ENCODE data around the gene SLCO4A1.

SLCO4A1 gene

DNA sequence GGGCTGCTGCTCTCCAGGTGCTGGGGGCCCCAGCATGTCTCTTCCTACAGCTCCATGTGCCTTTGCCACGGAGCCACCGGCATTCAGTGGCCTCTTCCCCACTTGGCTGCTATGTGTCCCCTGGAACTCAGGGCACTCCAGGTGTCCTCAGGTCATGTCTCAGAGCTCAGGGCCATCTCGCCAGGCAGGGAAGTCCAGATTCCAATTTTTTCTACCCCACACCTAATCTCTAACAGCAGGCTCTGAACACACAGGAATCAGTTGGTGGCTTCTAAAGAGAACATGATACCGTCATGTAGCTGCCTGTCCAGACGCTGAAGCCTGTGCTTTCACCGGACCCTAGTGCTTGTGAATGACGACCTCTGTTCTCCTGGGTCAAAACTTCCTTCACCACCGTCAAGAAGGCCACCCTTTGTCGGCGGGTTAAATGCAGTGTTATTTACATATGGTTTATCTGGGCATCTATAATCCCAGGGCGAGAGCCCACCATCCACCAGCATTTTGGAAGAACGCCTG lies 4.2 kb upstream of the SLCO4A1 start:
- no peak for DNase-seq

DNA sequence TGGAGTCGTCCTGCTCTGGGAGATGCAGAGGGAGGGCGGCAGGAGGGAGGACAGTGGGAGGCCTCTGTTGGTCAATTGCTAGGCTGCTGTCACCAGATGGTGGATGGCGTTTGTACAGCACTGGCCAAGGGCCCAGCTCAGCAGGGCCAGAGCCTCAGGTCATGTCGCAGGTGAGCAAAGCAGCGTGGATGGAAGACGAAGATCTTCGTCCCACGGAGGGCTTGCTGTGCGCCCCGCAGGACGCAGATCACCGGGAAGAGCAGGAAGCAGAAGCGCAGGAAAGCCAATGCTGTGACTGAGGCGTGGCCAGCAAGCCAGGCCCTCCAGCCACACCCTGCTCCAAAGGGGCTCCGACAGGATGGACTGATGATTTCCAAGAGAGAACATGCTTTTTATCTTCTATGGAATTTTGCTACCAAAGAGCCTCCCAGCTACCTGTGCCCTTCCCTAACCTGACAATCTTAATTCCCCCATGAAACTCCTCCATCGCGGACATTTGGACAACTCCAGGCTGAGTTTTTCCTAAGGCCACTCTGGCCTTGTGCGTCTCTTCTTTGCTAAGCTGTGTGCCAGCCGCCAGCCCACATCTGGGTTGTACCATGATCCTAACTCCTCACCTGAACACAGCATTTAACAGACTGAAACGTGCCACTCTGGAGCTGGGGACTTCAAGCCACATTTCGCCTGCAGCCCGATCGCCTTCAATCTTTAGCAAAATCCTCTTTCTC lies 3.5 kb upstream of the SLCO4A1 start:
- DNase-seq = no peak

DNA sequence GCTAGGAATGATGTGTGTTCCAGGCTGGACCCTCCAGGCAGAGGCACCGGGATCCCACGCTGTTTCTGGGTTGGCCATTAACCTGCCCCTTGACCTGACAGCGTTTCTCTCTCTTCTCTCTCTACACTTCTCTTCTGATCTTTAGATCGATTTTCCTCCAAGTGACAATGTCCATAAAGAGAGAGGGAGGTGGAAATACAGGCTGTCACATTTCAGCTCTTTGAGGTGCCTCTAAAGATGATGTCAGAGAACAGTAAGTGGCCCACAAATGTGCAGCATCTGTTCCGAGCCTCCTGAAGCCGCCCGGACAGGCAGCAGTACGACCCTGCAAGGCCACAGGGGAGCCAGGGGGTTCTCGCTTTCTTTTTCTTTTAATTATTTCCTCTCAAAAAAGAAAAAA lies 2.5 kb upstream of the SLCO4A1 start:
- DNase-seq = no peak

DNA sequence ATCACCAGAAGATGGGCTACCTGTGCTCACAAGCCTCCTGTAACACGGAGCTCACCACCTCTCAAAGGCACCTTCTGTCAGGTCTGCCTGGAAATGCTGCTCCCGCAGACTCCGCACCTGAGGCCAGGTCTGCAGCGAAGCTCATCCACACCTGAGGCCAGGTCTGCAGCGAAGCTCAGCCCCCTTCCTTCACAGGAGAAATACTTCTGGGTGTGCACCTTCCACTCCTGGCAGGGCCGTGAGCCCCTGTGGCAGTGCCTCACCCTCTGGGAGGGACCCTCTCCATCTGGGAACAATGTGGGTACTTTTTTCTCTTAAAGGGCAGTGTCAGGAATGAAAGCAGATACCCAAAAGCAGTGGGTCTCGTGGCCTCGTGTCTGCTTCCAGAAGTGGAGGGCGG lies 1.4 kb upstream of the SLCO4A1 start:
- DNase-seq = no peak

DNA sequence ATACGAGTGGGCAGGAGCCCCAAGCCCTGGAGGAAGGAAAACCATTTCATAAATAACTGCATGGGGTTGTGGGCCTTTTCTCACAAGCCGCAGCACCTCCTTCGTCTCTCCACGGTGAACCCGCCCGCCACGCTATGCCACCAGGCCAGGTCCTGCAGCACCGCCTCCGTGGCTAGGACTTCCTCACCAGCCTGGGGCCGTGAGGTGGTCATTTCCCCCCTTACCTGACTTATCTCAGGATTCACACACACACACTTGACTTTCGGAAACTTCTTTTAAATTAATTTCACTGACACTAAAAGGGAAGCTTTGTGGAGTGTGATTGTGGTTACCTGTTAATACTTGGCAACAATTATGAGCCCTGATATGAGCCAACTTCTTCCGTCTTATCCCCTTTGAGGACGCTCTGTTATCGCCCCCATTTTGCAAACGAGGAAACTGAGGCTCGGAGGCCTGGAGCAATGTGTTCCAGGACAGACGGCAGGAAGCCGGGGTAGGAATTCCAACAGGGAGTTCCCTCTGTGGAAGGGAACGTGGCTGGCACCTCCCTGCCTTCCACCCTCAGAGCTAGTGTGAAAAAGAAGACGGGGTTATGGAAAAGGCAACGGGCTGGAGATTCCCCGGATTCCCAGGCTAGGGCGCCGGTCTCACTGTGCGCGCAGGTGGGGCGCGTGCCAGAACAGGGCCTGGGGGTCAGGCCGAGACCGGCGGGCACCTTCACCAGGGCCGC lies 817 bp upstream of the SLCO4A1 start:
- DNase-seq = no peak

DNA sequence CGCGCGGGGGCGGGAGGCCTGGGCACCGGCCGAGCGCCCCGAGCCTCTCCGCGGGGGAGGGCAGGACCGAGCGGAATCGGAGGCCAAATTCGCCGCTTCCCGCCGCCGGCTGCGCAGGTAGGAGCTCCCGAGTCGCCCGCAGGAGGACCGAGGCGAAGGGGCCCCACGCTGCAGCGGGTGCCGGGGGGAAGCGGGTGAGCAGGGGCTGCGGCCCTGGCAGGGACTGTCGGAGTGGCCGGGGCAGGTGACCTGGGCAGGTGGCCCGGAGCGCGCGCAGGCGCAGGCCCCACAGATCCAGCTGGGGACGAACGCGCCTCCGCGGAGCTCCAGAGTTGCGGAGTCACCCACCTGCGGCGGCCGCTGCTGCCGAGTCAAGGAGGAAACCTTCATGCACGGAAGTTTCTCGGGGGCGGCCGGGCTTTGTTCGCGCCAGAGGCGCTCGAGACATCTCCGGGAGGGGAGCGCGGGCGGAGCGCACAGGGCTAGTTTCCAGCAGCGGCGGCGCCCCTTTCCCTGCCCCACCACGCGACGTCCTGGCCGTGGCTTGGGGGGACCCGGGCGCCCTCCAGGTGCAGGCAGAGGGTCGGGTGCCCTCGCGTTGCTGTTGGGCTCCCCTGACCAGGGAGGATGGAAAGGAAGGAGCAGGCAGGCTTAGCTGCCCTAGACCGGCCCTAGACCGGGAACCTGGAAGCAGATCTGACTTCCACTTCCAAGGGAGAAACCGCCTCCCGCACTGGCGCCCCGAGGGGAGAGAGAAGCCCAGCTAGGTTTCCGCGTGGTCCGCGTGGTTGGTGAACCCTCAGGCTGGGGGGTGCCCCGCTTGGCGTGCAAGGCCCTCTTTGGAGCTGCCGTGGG lies 590 bp downstream of the SLCO4A1 start:
- no peak for DNase-seq

DNA sequence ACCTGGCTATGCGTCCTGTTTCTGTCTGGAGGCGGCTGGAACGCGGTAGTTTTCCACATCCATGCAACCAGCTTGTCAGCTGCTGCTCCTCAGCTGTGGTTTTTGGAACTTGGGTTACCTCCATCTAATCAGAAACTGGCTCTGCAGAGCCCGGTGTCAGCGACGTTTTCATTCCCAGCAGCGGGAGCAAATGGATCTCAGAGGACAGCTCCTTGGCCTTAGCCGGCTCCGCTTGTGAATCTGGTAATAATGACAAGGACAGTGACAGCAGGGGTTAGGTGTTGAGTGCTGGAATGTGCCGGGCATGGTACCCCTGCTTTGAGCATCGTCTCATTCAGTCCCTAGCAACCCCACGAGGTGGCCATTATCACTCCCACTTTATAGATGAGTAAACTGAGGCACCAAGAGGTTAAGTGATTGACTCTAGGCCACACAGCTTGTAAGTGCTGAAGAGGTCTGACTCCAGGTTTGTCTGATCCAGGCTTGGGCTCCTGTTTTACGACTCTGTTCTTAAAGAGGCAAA lies 1.3 kb downstream of the SLCO4A1 start:
- DNase-seq = no peak

DNA sequence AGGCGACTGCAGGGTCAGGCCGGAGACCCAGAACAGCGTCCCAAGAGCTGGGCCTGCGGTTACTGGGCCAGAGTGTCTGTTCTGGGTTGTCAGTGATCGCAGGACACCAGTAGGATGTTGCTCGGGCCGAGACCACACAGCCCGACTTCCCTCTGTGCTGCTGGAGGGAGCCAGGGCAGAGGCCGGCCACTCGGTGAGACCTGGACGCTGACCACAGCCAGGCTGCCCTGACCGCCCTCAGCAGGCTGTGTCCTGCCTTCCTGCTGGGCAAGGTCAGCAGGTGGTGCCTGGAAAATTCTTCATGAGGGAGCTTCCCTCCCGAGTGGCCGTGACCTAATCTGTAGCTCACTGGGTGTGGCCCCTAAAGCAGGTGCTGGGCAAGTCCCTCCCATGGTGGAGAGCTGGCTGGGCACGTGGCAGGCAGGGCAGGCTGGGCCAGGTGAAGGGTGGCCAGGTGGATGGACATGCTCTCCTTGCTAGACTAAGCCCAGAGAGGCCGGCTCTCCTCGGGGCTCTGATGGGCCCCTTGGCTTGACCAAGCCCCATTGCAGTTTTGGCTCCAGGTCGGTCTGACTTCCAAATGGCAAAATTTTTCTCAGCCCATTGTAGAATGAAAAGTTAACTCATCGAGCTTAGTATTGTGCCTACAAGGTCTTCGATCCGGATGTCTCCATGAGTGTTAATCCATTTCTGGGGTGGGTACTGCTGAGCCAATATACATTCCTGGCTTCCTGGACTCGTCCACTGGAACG lies 1.9 kb downstream of the SLCO4A1 start:
- DNase-seq = no peak

DNA sequence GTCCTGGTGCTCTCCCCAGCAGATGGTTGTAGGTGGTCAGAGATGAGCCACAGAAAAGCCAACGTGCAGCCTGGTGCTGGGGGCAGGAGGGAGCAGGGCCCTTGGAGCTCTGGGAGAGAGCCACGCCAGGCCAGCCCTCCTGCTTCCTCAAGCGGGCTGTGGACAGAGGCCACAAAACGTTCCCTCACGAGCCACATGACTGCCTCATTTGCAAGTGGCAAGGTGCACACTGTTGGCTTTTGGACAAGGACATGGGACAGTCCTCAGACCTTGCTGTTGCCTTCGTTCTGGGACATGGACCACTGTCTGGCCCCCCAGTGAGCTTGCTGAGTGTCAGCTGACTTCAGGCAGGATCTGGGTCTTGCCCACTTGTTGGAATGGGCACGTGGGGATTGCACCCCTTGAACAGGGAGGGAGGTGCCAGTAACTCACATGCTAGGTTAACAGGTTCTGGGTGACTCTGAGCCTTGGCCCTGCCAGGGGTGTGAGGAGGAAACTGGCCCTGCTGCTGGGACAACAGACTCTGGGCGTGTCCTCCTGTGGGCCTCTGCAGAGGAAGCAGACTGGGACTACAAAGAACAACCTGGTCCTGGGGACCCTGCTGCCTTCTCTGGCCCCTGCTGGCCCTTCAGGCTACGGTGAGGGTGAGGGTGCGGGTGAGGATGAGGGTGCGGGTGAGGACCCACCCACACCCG lies 2.6 kb downstream of the SLCO4A1 start:
- DNase-seq = no peak

DNA sequence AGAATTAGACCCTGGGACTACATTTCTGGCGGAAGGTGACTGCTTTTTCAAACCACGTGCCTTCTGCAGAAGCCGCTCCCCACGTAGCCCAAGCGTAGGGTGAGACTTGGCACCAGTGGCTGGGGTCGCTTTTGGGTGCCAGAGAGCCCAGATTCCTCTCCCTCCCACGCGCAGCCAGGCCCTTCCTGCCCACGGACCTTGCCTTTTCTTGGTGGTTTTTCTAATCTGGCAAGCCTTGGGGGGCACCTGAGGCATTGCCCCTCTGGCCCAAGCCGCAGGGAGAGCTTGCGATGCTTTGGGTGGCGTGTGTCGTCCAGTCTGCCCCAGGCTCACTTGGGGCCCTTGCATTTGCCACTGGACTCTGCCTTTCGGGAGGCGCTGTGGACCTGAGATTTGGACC lies 3.3 kb downstream of the SLCO4A1 start:
- DNase-seq = no peak

DNA sequence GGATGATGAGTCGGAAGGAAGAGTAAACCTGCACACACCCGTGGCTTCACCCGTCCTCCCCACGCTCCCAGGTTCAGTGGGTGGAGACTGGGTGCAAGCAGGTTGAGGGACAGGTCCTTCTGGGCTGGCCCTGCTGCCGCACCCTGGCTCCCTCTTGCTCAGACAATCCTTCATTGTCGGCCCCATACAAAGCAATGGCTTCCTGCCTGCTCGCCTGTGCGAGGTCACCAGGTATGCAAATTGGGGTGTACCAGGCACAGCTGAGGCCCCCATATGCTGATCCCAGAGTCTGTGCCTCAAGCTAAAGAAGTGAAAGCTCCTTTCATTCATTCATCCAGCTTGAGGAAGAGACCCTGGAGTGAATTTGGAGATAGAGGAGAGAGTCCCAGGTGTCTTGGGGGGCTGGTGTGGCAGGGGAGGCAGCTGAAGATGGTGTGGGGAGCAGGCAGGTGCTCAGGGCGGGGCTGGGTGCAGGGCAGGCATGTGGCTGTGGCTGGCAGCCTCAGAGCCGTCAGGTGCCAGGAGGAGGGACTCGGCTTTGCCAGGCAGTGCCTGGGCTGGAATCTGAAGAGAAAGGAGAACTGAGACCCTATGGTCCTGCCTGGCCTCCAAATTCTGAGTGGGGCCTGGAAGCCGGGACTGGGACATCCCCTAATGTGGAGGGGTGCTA lies 4.7 kb downstream of the SLCO4A1 start:
- no peak for DNase-seq

DNA sequence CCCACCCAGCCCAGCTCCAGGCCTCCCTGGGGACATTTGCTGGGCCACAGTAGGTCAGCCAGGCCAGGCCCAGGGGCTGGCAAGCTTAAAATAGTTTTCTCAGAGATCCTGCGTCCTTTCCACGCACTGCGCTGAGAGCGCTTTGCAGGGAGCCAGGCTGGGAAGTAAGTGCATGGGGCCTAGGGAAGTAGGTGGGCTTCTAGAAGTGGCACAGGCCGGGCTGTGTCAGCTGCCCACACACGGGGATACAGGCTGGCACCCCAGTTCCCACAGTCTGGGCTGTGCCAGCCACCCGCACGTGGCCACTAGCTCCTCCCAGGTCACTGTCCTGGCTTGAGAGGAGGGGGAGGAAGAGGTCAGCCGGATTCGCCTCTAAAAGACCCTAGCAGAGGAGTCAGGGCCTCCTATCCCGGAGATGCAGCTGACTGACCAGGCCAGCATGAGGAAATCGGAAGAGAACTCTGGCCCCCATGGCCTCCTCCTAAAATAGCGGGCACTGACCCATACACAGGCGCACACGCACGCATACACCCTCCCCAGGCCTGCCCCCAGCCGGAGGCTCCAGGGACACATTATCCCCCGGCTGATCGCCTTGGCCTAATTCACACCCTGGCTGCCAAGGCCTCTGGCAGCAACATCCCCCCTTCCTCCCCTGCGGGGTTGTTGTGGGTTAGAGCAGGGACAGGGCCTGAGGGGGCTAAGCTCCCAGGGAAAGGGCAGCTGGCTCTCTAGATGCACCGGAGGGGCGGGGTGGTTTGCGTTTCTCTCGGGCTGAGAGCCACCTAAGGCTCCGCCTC lies 5.4 kb downstream of the SLCO4A1 start:
- DNase-seq = no peak

DNA sequence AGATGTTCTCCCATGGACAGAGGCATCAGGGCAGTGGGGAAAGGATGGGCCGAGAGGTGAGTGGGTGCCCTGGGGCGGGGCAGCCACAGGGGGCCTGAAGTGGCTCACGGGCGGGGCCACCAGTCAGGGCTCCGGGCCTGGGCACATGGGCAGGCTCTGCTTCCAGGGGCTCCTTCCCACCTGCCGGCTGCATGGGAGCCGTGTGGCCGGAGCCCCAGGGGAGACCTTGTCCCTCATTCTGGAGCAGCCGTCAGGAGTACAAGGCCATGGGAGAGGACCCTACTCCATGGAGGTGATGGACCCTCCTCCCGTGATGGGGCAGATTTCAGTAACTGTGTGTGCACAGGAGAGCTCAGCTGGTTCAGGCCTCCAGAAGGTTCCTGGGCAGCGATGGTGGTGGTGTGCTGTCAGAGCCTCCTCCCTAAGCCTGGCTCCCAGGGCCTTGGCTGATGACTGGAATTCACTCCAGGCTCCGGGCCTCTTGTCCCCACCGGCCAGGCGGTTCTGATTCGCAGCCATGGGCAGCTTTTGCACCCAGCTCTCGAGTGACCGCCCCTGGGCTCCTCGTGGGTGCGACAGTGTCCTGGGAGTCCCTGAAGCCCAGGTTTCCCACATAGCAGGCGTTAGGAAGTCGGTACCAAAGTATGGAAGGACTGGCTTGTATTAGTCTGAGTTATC lies 6.2 kb downstream of the SLCO4A1 start:
- DNase-seq = no peak

DNA sequence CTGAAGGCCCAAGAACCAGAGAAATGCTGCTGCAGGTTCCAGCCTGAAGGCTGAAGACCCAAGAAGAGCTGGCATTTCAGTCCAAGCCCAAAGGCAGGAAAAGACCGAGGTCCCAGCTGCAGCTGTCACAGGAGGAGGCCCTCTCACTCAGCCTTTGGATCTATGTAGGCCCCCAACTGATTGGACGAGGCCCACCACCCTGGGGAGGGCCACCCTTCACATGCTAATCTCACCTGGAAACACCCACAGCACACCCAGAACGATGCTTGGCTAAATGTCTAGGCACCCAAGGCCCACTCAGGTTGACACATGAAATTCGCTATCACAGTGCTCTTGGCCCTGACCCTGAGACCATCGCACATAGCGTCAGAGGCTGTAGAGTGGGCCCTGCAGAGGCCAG lies 6.8 kb downstream of the SLCO4A1 start:
- DNase-seq = no peak

DNA sequence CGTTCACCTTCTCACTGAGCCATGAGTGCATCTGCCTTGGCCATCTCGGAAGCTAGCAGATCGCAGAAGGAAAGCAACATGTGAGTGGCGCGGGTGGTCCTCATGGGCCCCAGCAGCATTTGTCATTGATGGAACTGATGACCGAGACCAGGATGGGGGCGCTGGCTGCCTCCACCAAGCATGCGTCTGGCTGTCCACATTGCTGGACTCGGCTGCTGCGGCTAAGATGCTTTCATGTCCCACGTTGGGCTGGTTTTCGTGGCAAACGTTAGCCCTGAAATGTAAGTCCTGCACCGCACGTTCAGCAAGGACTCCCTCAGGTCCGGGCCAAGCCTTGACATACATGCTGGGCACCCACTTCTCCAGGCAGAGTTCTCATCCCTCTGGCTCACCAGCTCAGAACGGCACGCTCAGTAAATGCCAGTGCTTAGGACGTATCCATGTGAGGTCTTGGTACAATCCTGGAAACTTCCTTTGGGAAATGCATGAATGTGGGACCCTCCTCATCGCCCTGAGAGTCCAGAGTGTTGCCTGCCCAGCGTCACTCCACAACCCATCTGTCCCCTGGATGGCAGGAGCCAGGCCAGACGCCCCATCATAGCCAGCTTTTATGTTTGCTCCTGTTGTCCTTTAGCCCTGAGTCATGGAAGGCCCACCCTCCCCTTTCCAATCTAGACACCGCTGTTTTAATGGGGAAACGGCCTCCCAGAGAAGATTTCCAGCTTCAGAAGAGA lies 8.4 kb downstream of the SLCO4A1 start:
- DNase-seq = no peak

DNA sequence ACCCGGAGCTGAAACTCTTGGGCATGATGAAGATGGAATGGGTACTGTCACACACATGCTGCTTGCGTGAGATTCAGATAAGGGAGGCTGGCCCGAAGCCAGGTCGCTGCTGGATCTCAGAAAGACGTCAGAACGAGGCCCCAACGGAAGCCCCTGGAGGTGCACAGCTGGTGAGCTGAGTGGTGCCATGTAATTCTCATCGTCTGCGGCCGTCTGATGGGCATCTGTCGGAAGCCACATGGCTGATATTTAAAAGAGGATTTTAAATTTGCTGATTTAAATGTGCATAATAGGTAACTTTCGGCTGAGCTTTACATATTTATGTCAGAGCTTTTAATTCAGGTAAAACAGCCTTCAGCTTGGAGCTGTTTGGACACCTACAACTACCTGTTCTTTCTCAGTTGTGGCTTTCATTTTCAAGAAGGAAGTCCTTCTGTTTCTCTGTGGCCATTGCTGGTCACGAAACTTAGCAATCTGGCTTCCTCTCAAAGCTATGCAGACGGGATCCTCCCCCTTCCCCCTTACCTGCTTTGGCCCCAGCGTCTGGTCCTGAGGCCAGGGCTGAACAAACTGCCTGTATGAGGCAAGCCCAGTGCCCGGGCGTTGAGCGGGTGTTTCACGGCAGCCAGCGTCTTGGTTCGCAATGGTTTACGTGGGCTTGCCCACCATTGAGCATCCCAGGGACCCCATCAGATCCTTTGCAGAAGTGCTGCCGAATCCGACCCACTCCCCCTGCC lies 9.2 kb downstream of the SLCO4A1 start:
- DNase-seq = no peak

DNA sequence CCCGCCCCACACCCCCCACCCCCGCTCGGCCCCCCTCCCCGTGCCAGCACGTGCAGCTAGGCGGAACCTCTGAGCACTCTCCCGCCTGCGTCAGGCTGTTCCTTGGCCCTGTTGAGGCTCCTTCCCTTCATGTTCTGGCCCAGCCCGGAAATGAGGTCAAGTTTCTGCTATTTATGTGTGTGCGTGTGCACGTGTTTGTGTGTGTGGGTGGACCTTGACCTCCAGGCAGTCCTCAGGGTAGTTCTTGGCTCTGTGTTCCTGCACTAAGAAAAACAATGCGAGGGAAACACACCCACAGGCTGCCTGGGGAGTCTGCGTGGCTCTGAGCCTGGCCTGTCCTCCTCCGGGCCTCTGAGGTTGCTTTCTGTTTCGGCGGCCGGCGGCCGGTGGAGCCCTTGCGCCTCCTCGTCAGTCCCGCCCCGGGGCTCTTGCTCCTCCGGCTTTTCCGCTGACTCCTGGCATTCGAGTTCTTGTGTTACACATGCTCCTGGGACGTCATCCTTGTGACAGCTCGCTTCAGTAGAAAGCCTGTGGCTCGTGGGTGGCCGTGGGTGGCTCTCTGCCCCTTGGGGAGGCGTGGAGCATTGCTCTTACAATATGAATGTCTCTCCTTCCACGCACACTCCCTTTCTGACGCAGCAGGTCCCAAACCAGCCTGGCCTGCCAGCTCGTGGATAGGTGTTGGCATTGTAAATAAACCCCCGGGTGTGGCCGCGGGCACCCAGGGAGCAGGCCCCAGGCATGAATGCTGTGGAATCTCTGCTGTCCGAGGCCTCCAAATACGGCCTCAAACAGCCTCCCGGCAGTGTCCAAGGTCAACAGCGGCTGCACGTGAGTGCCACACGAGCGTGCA lies 10.0 kb downstream of the SLCO4A1 start:
- no peak for DNase-seq
